ENCODE measurements around the gene NUTM2G.
"Not testable (repeated sequence)": the region's sequence is repeated elsewhere in the genome, so short reads cannot be mapped to it uniquely, and the experiment has no call there.

The NUTM2G gene

DNA sequence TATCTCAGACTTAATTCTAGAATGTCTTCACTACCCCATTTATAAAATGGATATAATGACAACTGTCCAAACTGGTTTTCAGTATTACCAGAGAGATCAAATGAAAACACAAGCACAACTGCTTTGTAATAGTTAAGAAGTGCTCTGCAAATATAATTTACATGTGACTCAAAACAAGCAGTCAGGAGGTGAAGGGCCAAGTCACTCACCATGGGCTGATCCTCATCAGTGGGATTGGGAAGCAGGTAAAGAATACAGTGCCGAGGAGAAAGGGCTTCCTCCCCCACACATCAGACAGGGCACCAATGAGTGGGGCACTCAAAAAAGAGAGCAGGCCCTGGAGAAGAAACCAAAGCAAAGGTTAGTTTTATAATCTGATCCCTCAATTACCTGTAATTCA lies 20.7 kb downstream of the NUTM2G start:
- H3K4me1 ChIP-seq (ENCODE audit: insufficient read depth, insufficient read length); DNase-seq (ENCODE audit: low read depth, low spot score); H3K4me3 ChIP-seq (ENCODE audit: insufficient read length, low read depth); H3K36me3 ChIP-seq (ENCODE audit: insufficient read depth, insufficient read length, low read length); H3K9me3 ChIP-seq (ENCODE audit: insufficient read depth, low read length); H3K9ac ChIP-seq (ENCODE audit: insufficient read length, low read depth); H3K27me3 ChIP-seq (ENCODE audit: insufficient read depth, insufficient read length): not testable (repeated sequence)

DNA sequence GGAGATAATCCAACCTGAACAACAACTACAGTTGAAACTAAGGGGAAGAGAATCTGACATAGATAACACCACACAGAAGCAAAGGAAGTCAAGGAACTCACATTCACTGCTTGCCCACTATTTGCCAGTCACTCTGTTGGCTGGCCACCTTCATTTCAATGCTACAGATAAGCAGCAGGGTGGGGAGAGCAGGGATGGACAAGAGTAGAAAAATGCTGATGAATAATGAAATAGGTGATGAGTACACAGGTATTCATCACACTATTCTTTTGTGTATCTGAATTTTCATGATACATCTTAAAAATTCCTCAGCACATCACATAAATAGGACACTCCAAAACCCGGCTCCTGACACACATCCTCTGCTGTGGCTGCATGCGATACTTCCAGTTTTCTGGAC lies 21.9 kb downstream of the NUTM2G start:
- not testable (repeated sequence) for H3K36me3 ChIP-seq (ENCODE audit: insufficient read depth, insufficient read length, low read length); H3K4me3 ChIP-seq (ENCODE audit: insufficient read length, low read depth); H3K9me3 ChIP-seq (ENCODE audit: insufficient read depth, low read length); H3K4me1 ChIP-seq (ENCODE audit: insufficient read depth, insufficient read length); H3K9ac ChIP-seq (ENCODE audit: insufficient read length, low read depth); DNase-seq (ENCODE audit: low read depth, low spot score); H3K27me3 ChIP-seq (ENCODE audit: insufficient read depth, insufficient read length)

DNA sequence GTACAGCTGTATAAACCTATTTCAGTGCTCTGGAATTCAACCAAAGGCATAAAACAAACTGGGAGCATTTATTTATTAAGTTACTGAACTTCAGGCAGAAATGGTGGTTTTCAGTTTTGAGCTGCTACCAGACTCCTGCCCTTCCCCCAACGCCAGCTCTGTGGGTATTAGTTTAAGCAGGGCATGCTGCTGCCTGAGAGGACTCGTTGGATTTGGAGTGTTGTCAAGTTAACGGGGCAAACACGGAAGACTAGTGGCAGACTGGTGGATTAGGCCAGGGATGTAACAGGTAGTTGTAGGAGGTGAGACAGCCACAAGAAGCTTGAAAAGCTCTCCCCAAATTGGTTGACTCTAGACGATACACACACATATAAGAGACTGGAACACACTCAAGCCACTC lies 38.9 kb downstream of the NUTM2G start:
- not testable (repeated sequence) for H3K27me3 ChIP-seq (ENCODE audit: insufficient read depth, insufficient read length); H3K9me3 ChIP-seq (ENCODE audit: insufficient read depth, low read length); H3K4me1 ChIP-seq (ENCODE audit: insufficient read depth, insufficient read length); H3K4me3 ChIP-seq (ENCODE audit: insufficient read length, low read depth); H3K9ac ChIP-seq (ENCODE audit: insufficient read length, low read depth); H3K36me3 ChIP-seq (ENCODE audit: insufficient read depth, insufficient read length, low read length); DNase-seq (ENCODE audit: low read depth, low spot score)

DNA sequence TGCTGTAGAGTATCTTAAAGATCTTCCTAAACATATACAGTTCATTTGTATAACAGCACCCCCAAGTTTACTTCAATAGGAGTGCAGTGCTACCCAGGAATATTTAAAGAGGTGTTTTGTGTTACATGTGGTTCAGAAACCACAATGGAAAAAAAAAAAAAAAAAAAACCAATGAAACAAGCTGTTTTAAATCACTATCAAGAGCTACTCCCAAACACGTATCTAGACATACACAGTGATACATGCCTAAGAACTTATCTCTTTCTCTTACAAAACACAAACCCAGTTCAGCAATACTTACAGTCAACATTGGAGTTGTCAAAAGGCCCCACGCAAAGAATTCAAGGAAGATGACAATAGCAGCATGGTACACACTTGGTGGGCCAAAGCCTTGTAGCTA lies 43.9 kb downstream of the NUTM2G start:
- DNase-seq (ENCODE audit: low read depth, low spot score) = not testable (repeated sequence)

DNA sequence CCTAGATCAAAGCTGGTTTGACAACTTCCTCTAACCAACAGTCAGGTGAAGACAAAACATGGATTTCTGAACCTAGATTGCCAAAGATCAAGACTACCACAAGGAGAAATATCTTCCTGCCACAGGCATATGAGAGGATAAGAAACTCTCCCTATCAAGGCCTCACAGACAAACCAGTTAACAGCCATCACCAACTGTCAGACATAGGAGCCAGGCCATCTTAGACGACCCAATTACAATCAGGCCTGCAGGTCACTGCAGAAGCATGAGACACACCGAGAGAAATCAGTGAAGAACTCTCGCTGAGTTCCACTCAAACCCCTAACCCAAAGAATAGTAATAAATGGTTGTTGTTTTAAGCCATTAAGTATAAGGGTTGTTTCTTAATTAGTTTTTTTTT lies 45.4 kb downstream of the NUTM2G start:
- not testable (repeated sequence) for H3K9ac ChIP-seq (ENCODE audit: insufficient read length, low read depth); H3K9me3 ChIP-seq (ENCODE audit: insufficient read depth, low read length); H3K36me3 ChIP-seq (ENCODE audit: insufficient read depth, insufficient read length, low read length); H3K4me3 ChIP-seq (ENCODE audit: insufficient read length, low read depth); H3K4me1 ChIP-seq (ENCODE audit: insufficient read depth, insufficient read length); H3K27me3 ChIP-seq (ENCODE audit: insufficient read depth, insufficient read length); DNase-seq (ENCODE audit: low read depth, low spot score)

More for the DNA sequence above, 43.9 kb downstream of the NUTM2G start:
- H3K4me3 ChIP-seq (ENCODE audit: insufficient read length, low read depth); H3K9me3 ChIP-seq (ENCODE audit: insufficient read depth, low read length); H3K27me3 ChIP-seq (ENCODE audit: insufficient read depth, insufficient read length); H3K4me1 ChIP-seq (ENCODE audit: insufficient read depth, insufficient read length); H3K36me3 ChIP-seq (ENCODE audit: insufficient read depth, insufficient read length, low read length); H3K9ac ChIP-seq (ENCODE audit: insufficient read length, low read depth): not testable (repeated sequence)

DNA sequence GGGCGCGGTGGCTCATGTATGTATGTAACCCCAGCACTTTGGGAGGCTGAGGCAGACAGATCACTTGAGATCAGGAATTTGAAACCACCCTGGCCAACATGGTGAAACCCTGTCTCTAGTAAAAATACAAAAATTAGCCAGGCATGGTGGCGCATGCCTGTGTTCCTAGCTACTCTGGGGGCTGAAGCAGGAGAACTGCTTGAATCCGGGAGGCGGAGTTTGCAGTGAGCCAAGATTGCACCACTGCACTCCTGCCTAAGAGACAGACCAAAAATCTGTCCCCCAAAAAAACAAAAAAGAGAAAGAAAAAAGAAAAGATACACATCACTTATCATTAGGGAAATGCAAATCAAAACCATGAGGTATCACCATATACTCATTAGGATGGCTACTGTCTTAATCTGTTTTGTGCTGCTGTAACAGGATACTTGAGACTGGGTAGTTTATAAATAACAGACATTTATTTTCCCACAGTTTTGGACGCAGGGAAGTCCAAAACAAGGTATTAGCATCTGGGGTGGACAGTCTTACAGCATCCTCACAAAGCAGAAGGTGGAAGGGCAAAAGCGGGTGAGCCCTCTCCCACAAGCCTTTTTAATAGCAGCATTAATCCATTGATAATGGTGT lies 55.0 kb downstream of the NUTM2G start:
- not testable (repeated sequence) for H3K9me3 ChIP-seq (ENCODE audit: insufficient read depth, low read length); H3K9ac ChIP-seq (ENCODE audit: insufficient read length, low read depth); H3K36me3 ChIP-seq (ENCODE audit: insufficient read depth, insufficient read length, low read length); H3K27me3 ChIP-seq (ENCODE audit: insufficient read depth, insufficient read length); DNase-seq (ENCODE audit: low read depth, low spot score); H3K4me3 ChIP-seq (ENCODE audit: insufficient read length, low read depth); H3K4me1 ChIP-seq (ENCODE audit: insufficient read depth, insufficient read length)

DNA sequence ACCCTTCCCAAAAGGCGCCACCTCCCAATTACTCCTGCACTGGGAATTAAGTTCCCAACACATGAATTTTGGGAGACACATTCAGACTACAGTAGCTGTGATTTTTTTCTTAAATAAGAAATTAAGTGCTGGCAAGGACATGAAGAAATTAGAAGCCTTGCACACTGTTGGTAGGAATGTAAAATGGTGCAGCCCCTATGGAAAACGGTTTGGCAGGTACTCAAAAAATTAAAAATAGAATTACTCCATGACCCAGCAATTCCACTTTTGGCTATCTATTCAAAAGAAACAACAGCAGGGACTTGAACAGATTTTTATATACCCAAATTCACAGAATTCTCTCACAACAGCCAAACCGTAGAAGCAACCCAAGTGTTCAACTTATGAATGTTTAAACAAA lies 55.5 kb downstream of the NUTM2G start:
- not testable (repeated sequence) for H3K9ac ChIP-seq (ENCODE audit: insufficient read length, low read depth); DNase-seq (ENCODE audit: low read depth, low spot score); H3K27me3 ChIP-seq (ENCODE audit: insufficient read depth, insufficient read length); H3K36me3 ChIP-seq (ENCODE audit: insufficient read depth, insufficient read length, low read length); H3K4me3 ChIP-seq (ENCODE audit: insufficient read length, low read depth); H3K9me3 ChIP-seq (ENCODE audit: insufficient read depth, low read length); H3K4me1 ChIP-seq (ENCODE audit: insufficient read depth, insufficient read length)

DNA sequence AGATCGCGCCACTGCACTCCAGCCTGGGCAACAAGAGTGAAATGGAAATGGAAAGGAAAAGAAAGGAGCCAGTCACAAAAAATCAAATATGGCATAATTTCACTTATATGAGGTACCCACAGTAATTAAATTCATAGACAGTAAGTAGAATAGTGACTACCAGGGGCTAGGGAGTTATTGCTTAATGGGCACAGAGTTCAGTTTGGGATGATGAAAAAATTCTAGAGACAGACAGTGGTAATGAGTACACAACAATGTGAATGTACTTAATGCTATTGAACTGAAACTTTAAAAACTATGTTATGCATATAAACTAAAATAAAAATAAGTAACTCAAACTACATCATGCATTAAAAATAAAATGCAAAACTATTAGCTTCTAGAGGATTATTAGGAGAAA lies 56.2 kb downstream of the NUTM2G start:
- not testable (repeated sequence) for H3K9me3 ChIP-seq (ENCODE audit: insufficient read depth, low read length); DNase-seq (ENCODE audit: low read depth, low spot score); H3K27me3 ChIP-seq (ENCODE audit: insufficient read depth, insufficient read length); H3K4me3 ChIP-seq (ENCODE audit: insufficient read length, low read depth); H3K4me1 ChIP-seq (ENCODE audit: insufficient read depth, insufficient read length); H3K36me3 ChIP-seq (ENCODE audit: insufficient read depth, insufficient read length, low read length); H3K9ac ChIP-seq (ENCODE audit: insufficient read length, low read depth)
